Neural cell (in vitro differentiated cells): ENCODE data around the gene POLE. TPM values are rescaled to one million over a fixed set of nuclear protein-coding genes. Genes with fewer than 3 reads are reported as not detected.

ENCODE experiments used
- H2AFZ ChIP-seq: fragments of 200-600, 300-800 bp; sonication (generic), shearing (Covaris generic); 2 replicates; pipeline ENCODE4 v1.6.0; 2014; ENCODE audit warnings: low read depth, mild to moderate bottlenecking, antibody characterized with exemption, low read length, moderate library complexity
- H3F3A ChIP-seq: fragments of 200-600 bp; shearing (Covaris generic); 2 replicates; pipeline ENCODE4 v1.6.1; 2016; ENCODE audit warnings: mild to moderate bottlenecking, moderate library complexity, mixed read lengths, antibody characterized with exemption, low read length; ENCODE audit not compliant: insufficient read depth, poor library complexity, severe bottlenecking
- H3K27ac ChIP-seq: fragments of 200-600, 300-800 bp; sonication (generic), shearing (Covaris generic); 2 replicates; pipeline ENCODE4 v1.5.1; 2014; ENCODE audit warnings: mild to moderate bottlenecking, low read length, moderate library complexity
- H3K27me3 ChIP-seq: fragments of 300-800, 200-600 bp; sonication (generic), shearing (Covaris generic); 2 replicates; pipeline ENCODE4 v1.6.0; 2014; ENCODE audit warnings: mild to moderate bottlenecking, low read depth, low read length, moderate library complexity; ENCODE audit not compliant: insufficient read depth
- H3K36me3 ChIP-seq: fragments of 300-800, 200-600 bp; sonication (generic), shearing (Covaris generic); 2 replicates; pipeline ENCODE4 v1.5.1; 2014; ENCODE audit warnings: mild to moderate bottlenecking, antibody characterized with exemption, low read length, moderate library complexity; ENCODE audit not compliant: insufficient read depth
- H3K4me2 ChIP-seq: fragments of 300-800, 200-600 bp; sonication (generic), shearing (Covaris generic); 2 replicates; pipeline ENCODE4 v1.6.0; 2014; ENCODE audit warnings: mild to moderate bottlenecking, low read length
- H3K4me3 ChIP-seq: fragments of 300-800, 200-600 bp; sonication (generic), shearing (Covaris generic); 2 replicates; pipeline ENCODE4 v1.5.1; 2014; ENCODE audit warnings: mild to moderate bottlenecking, low read length, moderate library complexity
- H3K79me2 ChIP-seq: fragments of 200-600 bp; shearing (Covaris generic); replicated peaks from 2 replicates; pipeline ENCODE4 v1.6.0; 2014; ENCODE audit warnings: mild to moderate bottlenecking, low read length, moderate library complexity; ENCODE audit not compliant: insufficient read depth
- H3K9ac ChIP-seq: fragments of 300-800, 200-600 bp; sonication (generic), shearing (Covaris generic); 2 replicates; pipeline ENCODE4 v1.6.1; 2016; ENCODE audit warnings: mild to moderate bottlenecking, low read length, mixed read lengths
- H3K9me2 ChIP-seq: fragments of 200-600 bp; shearing (Covaris generic); 2 replicates; pipeline ENCODE4 v1.6.1; 2016; ENCODE audit warnings: mild to moderate bottlenecking, low read length, mixed read lengths; ENCODE audit not compliant: insufficient read depth
- H3K9me3 ChIP-seq: fragments of 200-600, 300-800 bp; sonication (generic), shearing (Covaris generic); 2 replicates; pipeline ENCODE4 v1.6.1; 2016; ENCODE audit warnings: mild to moderate bottlenecking, mixed run types, low read length, moderate library complexity, mixed read lengths
- H4K20me1 ChIP-seq: fragments of 200-600 bp; shearing (Covaris generic); 2 replicates; pipeline ENCODE4 v1.6.1; 2016; ENCODE audit warnings: mild to moderate bottlenecking, mixed run types; ENCODE audit not compliant: insufficient read depth
- EP300 ChIP-seq: fragments of 450-650 bp; conservative IDR thresholded peaks from 2 replicates; pipeline ENCODE4 v1.6.1; 2014; ENCODE audit warnings: antibody characterized with exemption, mild to moderate bottlenecking, moderate library complexity; ENCODE audit not compliant: poor library complexity, severe bottlenecking
- EZH2 ChIP-seq: fragments of 200-600, 300-800 bp; shearing (Covaris generic), sonication (generic); IDR thresholded peaks from 2 replicates; pipeline ENCODE4 v1.6.1; 2014; ENCODE audit warnings: antibody characterized with exemption, low read length, borderline replicate concordance, mild to moderate bottlenecking; ENCODE audit not compliant: insufficient read depth, poor library complexity, severe bottlenecking
- MXI1 ChIP-seq: fragments of 450-650 bp; conservative IDR thresholded peaks from 2 replicates; pipeline ENCODE4 v1.6.1; 2014; ENCODE audit warnings: antibody characterized with exemption, mild to moderate bottlenecking; ENCODE audit not compliant: poor library complexity, severe bottlenecking
- POLR2AphosphoS5 ChIP-seq: IDR thresholded peaks from 2 replicates; pipeline ENCODE4 v1.6.1; 2012
- RAD21 ChIP-seq: fragments of 450-650 bp; conservative IDR thresholded peaks from 2 replicates; pipeline ENCODE4 v1.6.1; 2014; ENCODE audit warnings: antibody characterized with exemption, mild to moderate bottlenecking, moderate library complexity
- SMC3 ChIP-seq: fragments of 450-650 bp; conservative IDR thresholded peaks from 2 replicates; pipeline ENCODE4 v1.6.1; 2014; ENCODE audit warnings: antibody characterized with exemption, mild to moderate bottlenecking, moderate library complexity; ENCODE audit not compliant: poor library complexity
- TAF1 ChIP-seq: IDR thresholded peaks from 2 replicates; pipeline ENCODE4 v1.6.1; 2012; ENCODE audit warnings: low read depth
- polyA plus RNA-seq: library from polyadenylated mRNA; depleted of rRNA; stranded (reverse); fragments of >200 nt; gene quantifications from 2 replicates; pipeline ENCODE4 v1.2.3, GENCODE V29; 2014
- TF ChIP-seq, protein P1 (sequence below): IDR thresholded peaks from 2 replicates; pipeline ENCODE4 v1.6.1; 2012; ENCODE audit warnings: borderline replicate concordance
- TF ChIP-seq, protein P2 (sequence below): fragments of 450-650 bp; IDR thresholded peaks from 2 replicates; pipeline ENCODE4 v1.5.1; 2014; ENCODE audit warnings: antibody characterized with exemption, mild to moderate bottlenecking, moderate library complexity; ENCODE audit not compliant: poor library complexity, severe bottlenecking

POLE gene
- polyA plus RNA-seq, 1 donor from 2014 or later = 8.5 TPM

- TF ChIP-seq EZH2 = no peak
Measured at GRCh38 chr12:132662901-132663755, 24.0 kb downstream of the POLE start (continued).

- Histone ChIP-seq H2AFZ (no peak overlapping the region), H3K9me3 (no peaks in the 10 kb centered on the region), H3K9ac (no peak overlapping the region), H3K27ac (no peak overlapping the region), H3K9me2 (no peaks in the 10 kb centered on the region), H3K79me2 (no peaks in the 10 kb centered on the region), H3K36me3 (no peaks in the 10 kb centered on the region), H4K20me1 (no peaks in the 10 kb centered on the region), H3F3A (no peaks in the 10 kb centered on the region), H3K4me3 (no peak overlapping the region), H3K4me2 (no peak overlapping the region), H3K27me3 (no peaks in the 10 kb centered on the region)
- TF ChIP-seq TAF1 (no peak), EZH2 (no peak), EP300 (no peak), MXI1 (no peak), POLR2AphosphoS5 (no peak), SMC3 (no peak), RAD21 (no peak)
- TF ChIP-seq, protein P1, sequence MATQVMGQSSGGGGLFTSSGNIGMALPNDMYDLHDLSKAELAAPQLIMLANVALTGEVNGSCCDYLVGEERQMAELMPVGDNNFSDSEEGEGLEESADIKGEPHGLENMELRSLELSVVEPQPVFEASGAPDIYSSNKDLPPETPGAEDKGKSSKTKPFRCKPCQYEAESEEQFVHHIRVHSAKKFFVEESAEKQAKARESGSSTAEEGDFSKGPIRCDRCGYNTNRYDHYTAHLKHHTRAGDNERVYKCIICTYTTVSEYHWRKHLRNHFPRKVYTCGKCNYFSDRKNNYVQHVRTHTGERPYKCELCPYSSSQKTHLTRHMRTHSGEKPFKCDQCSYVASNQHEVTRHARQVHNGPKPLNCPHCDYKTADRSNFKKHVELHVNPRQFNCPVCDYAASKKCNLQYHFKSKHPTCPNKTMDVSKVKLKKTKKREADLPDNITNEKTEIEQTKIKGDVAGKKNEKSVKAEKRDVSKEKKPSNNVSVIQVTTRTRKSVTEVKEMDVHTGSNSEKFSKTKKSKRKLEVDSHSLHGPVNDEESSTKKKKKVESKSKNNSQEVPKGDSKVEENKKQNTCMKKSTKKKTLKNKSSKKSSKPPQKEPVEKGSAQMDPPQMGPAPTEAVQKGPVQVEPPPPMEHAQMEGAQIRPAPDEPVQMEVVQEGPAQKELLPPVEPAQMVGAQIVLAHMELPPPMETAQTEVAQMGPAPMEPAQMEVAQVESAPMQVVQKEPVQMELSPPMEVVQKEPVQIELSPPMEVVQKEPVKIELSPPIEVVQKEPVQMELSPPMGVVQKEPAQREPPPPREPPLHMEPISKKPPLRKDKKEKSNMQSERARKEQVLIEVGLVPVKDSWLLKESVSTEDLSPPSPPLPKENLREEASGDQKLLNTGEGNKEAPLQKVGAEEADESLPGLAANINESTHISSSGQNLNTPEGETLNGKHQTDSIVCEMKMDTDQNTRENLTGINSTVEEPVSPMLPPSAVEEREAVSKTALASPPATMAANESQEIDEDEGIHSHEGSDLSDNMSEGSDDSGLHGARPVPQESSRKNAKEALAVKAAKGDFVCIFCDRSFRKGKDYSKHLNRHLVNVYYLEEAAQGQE = no peak
- TF ChIP-seq, protein P2, sequence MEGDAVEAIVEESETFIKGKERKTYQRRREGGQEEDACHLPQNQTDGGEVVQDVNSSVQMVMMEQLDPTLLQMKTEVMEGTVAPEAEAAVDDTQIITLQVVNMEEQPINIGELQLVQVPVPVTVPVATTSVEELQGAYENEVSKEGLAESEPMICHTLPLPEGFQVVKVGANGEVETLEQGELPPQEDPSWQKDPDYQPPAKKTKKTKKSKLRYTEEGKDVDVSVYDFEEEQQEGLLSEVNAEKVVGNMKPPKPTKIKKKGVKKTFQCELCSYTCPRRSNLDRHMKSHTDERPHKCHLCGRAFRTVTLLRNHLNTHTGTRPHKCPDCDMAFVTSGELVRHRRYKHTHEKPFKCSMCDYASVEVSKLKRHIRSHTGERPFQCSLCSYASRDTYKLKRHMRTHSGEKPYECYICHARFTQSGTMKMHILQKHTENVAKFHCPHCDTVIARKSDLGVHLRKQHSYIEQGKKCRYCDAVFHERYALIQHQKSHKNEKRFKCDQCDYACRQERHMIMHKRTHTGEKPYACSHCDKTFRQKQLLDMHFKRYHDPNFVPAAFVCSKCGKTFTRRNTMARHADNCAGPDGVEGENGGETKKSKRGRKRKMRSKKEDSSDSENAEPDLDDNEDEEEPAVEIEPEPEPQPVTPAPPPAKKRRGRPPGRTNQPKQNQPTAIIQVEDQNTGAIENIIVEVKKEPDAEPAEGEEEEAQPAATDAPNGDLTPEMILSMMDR = no peak
Measured at GRCh38 chr12:132661972-132662371, 25.2 kb downstream of the POLE start.

DNA sequence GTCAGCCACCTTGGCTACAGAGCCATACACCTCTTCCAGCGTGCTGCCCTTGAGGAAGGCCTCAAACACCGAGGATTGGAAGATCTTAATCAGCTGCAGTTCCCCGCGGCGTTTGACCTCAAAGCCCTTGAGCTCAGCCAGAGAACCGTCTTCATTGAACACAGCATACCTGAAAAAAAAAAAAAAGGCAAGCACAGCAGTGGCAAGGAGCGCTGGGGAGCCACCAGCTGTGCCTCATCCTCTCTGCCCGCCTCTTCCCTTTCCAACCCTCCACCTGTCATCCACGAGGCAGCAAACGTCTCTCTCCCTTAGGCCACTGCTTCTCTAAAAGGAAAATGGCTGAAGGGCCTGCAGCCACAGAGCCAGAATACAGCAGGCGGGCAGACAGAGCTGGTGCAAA lies 26.1 kb downstream of the POLE start:
- H3K9me3 ChIP-seq = no peaks in the 10 kb centered on the region
- H3K79me2 ChIP-seq = no peaks in the 10 kb centered on the region
- TF ChIP-seq POLR2AphosphoS5 = no peak
- no peak for TF ChIP-seq EP300
- no peak for TF ChIP-seq RAD21
- TF ChIP-seq, protein P2 = no peak
- TF ChIP-seq MXI1 = no peak
- no peak for TF ChIP-seq SMC3
- no peaks in the 10 kb centered on the region for H4K20me1 ChIP-seq
- no peak overlapping the region for H2AFZ ChIP-seq
- no peak overlapping the region for H3K4me3 ChIP-seq
- no peaks in the 10 kb centered on the region for H3K27me3 ChIP-seq
- H3K27ac ChIP-seq = no peak overlapping the region
- H3K9ac ChIP-seq = no peak overlapping the region
- H3F3A ChIP-seq = no peaks in the 10 kb centered on the region
- H3K9me2 ChIP-seq = no peaks in the 10 kb centered on the region
- no peaks in the 10 kb centered on the region for H3K36me3 ChIP-seq
- H3K4me2 ChIP-seq = no peak overlapping the region
